OCI-M2 (cell line): ENCODE measurements around the gene ABLIM2.

Experiments used
- DNase-seq: peaks from one replicate; lab custom pipeline; 2025; ENCODE audit not compliant: unreplicated experiment; lab: John Stamatoyannopoulos, UW

The ABLIM2 gene

DNA sequence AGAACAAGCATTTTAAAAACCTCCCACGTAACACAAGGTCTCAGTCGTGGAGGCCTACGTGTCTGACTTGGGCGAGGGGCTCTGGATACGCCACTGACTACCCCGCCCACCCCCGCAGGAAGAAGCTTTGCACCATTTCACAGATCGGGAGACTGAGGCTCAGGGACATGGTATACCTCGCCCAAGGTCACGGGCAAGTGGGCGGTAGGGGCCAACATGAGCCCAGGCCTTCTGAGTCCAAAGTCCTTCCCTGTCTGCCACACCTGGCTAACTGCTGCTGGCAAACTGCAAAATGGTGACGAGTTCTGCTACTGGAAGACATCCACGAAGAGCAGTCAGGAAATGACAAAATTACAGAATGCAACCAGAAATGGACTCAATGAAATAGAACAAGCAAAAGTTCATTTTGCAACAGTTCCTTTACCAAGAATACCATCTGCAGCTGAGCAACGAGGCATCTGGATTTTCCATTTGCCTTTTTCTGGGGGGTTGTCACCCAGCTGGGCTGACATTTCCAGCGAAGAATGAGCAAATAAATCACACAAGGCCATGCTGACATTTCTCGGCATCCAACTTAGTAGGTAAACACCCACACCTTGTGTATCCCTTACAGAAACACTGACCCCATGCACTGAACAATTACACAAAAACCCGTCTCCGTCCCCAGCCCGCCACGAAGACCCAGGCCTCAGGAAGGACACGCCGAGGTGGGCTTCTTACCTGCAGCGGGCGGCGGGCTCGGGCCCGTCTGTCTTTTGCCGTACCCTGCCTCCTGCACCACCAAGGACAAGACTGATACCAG lies 148.7 kb downstream of the ABLIM2 start:
- no peak for DNase-seq

DNA sequence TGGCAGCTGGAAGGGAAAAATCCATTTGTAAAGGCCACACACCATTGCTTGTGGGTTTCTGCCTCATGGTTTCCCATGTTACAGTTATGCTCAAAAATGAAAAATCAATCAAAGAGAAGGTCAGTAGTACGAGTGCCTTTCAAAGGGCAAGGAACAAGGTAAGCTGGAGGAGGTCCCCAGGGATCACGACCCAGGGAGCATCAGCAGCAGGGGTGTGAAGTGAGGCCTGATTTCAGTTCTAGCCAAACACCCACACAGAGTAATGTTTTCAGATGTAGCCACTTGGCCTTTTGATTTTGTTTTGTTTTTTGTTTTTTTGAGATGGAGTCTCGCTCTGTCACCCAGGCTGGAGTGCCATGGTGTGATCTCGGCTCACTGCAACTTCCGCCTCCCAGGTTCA lies 149.5 kb downstream of the ABLIM2 start:
- no peak for DNase-seq

DNA sequence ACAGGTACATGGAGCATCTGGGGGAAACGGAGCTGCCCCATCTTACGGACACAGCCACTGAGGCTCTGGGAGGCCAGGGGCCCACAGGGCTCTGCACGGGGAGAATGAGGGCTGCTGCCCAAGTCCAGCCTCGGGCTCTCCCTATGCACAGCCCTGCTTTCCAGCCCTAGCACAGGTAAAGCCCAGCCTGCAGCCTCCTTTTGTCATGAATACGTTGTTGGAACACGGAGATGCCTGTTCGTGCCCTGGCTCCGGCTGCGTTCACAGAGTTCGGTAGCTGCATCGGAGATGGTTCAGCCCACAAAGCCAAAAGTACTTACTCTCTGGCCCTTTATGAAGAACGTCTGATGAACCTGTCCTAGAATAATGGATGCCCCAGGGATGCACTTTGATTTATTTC lies 150.2 kb downstream of the ABLIM2 start:
- no peak for DNase-seq

DNA sequence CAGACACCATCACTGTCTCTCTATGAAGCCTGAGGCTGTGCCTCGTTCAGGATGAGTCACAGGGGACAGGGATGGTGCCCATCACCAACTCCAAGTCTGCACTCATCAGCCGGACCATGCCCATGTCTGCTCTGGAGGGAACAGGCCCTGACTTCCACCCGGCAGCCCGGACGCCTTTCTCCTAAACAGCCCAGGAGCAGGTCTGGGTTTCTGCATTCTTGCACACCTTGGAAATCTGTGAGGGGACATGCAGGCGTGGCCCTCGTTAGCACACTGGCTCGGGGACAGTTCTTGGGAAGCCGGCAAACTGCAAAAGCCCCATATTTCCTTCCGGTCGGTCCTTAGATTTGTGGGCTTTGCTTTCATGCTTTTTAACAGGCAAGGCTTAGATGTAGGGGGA lies 151.0 kb downstream of the ABLIM2 start:
- DNase-seq, result no peak

DNA sequence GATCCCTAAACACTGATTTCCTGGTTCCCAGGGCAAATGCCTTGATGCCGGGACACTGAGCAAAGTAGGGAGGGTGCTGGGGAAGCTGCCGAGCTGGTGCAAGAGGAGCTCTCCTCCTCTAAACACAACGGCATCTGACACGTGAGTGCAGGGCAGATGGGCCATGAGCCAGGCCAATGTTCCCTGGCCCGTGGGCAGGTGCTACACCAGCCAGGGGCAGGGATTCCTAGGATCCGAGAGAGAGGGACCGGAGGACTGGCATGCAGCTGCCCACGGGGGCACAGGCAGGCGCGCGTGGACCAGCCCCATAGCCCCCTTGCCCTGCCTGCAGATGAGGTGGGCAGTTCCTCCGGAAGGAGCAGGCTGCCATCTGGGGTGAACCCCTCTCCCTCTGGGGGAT lies 152.1 kb downstream of the ABLIM2 start:
- DNase-seq, result no peak

DNA sequence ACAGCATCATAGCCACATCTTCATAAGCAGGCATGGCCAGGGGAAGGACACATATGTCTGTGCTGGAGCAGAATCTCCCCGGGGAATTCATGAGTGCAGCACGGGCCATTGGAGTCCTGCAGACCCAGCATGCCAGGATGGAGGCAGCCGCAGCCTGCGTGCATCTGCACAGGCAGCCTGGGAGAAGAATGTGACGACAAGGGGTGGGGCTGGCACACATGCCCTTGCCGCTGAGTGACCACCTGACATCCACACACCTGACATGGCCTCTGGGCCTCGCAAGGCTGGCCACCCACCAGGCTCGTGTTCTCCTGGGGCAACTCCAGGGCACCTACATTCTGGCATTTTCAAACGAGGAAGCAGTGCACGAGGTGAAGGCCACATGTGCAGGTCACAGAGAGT lies 152.8 kb downstream of the ABLIM2 start:
- no peak for DNase-seq

DNA sequence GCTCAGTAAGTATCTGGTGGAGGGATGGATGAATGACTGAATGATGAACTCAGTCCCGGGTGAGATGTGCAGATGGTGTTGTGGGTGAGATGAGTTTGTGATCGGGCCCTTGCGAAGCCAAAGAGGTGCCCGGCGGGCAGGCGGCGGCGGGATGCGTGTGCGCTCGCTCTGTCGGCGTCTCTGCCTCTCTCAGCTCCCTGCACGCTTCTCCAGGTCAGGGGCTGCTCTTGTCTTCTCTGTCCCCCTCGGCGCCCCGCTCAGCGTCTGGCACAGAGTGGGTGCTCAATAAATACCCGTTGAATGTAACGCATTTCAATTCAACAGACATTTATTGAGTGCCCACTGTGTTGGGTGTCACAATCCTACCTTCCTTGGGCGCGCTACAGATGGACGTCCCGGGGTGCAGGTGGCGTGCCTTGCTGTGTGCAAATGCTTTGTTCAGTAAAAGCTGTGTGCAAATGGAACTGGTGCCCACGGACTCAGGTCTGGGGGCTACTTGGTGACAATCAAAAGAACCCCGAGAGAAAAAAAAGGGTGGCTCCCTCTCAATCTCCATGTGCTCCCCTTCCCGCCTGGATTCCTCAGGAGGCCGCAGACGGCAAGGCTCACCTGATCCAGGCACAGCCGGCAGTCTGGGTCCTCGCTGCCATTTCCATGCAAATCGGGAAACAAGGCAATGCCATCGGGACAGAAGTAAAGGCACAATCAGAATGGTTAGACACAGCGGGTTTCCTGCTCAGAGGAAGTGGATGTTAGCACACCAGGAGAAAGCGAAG lies 153.4 kb downstream of the ABLIM2 start:
- no peak for DNase-seq

DNA sequence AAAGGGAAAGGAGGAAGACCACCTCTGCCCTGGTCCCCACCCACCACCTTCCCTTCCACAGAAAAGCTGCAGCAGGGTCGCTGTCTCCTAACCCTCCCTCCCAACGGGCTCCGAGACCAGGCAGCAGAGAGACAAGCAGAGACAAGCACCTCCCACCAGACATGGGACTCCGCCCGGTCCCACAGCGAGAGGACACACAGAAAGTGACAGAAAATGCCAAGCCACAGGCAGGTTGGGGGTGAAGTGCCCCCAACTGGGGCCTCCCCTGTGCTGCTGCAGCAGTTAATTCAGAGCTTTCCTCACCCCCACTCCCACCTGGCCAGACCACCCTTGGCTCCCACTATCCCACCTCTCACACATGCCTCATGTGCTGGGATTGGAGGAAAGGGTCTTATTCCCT lies 154.5 kb downstream of the ABLIM2 start:
- no peak for DNase-seq

DNA sequence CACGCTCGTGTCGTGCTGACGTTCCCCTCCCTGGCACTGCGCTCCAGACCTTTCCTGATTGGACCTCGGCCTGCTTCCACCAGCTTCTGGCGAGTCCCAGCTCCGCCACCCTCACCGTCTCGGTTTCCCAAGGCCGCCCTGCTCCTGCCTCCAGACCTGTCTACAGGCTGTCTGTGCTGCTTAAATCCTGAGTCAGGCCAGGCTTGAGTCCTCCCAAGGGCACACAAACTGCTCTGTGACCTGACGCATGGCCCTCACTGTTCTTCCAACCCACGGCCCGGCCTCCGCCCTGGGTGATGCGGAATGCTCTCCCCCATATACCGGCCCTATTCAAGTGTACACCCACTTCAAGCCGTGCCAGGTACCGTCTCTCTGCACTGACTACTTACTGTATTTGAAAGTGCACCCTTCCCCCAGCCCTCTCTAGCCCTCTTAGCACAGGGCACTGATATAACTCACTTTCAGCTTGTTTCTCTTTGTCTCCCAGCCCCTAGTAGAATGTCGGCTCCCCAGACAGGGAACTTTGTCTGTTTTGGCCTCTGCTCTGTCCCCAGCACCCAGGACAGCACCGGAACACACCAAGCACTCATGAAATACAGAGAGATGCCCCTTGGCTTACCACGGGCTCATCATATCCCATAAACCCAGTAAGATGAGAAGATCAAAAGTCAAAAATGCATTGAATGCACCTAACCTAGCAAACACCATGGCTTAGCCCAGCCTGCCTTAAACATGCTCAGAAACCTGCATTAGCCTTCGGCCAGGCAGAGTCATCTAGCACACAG lies 155.9 kb downstream of the ABLIM2 start:
- DNase-seq, result no peak

DNA sequence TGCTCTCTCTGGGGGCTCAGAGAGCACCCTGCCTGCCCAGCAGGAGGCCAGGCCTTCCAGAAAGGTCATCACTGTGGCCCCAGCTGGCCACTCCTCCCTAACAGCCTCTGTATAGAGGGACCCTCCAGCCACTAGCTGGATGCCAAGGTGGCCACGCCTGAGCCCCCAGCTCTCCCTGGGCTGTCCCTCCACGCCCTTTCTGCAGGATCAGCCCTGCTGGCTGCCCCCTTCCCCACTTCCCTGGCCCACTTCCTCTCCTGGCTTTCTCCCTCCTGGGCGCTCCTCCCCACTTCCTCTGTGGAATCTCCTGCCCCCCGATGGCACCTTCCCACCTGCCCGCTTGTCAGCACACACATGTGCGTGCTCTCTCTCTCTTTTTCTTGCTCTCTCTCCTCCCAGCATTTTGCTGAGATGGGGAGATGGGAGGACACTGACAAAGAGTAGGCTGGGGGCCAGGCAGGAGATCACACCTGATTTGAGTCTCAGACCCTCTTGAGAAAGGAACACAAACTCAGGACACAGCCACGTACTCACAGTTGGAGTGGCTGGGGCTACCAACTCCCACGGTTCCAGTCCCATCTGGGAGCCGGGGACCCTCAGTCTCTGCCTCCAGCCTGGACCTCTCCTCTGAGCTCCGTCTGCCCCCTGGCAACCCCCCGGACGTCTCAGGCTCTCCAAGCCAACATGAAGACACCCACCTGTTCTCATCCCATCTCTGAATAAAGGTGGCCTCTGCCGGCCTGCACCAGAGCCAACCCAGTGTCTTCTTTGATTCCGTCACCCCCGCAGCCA lies 156.9 kb downstream of the ABLIM2 start:
- no peak for DNase-seq

DNA sequence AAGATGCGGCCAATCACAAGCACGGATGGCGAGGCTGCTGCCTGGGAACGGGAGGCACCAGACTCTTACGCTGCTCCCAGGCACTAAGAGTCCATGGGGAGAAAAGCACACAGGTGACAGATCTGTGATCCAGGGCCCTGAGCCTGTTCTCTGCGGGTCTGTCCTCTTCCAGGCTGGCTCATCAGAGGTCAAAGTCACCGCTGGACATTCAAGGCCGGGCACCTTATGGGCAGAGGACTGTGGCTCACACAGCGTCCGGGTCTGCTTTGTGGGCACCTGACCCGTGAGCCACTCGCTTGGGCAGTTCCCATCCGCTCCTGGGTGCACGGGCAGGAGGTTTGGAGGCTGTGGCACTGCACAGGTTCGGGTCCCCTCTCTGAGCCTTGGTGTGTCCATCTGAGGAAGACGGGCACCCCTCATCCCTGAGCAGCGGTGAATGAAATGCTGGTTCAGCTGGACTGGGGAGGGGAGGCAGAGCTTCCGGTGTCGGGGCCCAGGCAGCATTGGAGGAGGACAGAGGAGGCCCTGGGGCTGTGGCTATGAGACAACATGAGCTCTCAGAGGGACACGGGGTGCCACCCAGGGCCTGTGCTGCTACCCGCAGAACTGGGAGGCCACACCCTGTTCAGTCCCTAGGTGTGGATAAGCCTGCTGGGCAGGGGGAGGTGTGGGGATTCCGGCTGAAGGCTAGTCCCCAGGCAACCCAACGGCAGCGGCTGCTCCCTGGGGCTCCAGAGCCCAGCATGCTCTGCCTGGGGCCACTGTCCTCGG lies 157.7 kb downstream of the ABLIM2 start:
- DNase-seq, result no peak

DNA sequence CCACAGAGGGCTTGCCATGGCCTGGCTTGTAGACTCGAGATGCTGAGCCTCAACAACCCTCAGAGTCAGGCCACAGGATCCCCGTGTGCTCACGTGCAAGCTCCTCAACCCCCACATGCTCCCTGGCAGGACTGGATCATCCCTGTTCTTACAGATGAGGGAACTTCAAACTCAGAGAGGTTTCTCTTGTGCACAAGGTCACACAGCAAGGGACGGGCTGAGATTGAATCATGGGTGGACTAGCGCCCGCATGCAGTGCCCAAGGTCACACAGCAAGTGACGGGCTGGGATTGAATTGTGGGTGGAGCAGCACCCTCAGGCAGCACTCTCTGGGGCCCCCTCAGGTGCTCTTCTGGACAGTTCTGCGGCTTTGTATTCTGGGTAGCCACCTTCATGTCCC lies 158.4 kb downstream of the ABLIM2 start:
- DNase-seq, result no peak

DNA sequence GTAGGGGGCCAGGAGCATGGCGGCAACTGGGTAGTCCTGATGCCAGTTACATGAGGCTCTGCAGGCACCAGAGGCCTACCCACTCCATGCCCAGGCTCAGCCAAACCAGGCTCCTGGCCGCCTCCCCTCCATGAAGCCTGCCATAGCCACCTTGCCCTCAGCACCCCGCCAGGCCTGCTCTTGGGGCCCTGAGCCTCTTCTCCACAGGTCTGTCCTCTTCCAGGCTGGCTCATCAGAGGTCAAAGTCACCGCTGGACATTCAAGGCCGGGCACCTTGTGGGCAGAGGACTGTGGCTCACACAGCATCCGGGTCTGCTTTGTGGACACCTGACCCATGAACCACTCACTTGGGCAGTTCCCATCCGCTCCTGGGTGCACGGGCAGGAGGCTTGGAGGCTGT lies 158.9 kb downstream of the ABLIM2 start:
- no peak for DNase-seq

DNA sequence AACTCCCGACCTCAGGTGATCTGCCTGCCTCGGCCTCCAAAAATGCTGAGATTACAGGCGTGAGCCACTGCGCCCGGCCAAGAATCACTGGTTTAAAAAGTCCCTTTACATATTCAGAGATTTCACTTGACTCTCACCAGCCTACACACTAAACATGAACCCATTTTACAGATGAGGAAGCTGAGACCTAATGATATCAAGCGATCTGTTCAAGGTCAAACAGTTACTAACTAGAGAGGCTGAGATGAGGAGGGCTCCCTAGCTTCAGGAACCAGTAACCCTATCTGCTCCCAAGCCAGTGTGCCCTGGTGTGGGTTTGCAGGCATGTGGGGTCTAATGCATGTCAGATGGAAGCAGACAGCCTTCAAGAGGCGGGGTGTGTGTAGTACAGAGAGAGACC lies 159.3 kb downstream of the ABLIM2 start:
- no peak for DNase-seq

DNA sequence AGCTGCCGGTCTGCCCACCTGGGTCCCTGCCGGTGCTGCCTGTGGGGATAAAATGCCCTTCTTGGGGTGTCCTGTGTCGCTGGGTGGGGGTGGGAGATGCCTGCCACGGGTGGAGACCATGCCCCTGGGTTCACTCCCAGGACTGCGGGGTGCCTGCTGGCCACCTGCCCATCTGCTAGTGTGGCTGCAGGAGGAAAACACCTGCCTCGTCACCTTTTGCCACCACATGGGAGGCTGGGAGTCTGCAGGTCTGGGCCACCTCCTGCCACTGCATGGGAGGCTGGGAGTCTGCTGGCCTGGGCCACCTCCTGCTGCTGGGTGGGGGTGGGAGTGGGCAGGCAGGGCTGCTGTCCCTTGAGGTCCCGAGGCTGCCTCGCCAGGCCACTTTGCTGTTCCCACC lies 160.2 kb downstream of the ABLIM2 start:
- no peak for DNase-seq

DNA sequence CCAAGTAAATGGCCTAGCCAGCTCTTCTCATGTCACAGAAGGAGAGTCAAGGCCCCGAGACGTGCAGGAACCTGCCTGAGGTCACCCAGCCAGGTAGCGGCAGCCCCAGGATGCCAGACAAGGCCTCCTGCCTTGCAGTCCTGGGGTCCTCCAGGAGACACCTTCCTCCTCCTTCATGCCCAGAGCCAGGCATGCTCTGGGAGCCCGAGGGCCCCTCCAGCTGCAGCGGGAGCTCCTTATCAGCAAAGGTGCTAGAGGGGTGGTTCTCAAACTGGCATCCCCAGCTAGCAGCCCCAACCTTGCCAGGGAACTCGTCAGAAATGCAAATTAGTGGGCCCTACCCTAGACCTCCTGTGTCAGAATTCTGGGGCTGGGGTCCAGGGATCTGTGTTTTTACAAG lies 162.7 kb downstream of the ABLIM2 start:
- DNase-seq, result no peak

DNA sequence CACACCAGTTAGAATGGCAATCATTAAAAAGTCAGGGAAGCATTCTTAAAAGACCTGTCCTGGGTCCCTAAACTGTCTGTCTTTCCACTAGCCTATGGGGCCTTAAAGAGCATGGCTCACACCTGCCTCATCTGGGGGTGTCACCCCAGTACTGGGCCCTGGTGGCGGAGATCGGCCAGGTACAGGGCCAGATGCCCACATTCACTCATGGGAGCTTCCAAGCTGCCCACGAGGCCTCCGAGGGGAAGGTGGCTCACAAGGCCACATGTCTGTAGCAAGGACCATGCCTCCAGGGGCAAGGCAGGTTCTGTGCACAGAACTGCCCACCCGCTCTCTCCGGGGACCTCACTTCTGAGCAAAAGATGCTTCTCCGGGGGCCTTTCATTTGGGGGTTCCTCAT lies 163.5 kb downstream of the ABLIM2 start:
- no peak for DNase-seq

DNA sequence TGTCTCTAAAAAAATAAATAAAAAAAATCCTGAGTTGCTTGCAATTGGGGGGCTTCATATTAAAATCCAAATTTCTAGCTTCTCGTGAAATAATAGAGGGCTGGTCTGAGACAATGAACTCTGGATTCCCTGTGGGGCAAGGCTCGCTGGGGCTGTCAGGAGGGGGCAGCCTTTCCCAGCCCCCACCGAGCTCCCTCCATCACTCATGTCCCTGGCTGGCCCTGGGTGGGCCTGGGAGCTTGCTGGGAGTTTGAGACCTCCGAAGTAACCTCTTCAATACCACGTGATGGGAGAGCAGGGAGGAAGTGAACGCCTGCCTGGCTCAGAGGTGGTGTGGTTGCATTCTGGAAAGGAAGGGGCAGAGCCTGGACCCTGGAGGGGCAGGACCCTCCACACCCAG lies 164.9 kb downstream of the ABLIM2 start:
- DNase-seq, result no peak

DNA sequence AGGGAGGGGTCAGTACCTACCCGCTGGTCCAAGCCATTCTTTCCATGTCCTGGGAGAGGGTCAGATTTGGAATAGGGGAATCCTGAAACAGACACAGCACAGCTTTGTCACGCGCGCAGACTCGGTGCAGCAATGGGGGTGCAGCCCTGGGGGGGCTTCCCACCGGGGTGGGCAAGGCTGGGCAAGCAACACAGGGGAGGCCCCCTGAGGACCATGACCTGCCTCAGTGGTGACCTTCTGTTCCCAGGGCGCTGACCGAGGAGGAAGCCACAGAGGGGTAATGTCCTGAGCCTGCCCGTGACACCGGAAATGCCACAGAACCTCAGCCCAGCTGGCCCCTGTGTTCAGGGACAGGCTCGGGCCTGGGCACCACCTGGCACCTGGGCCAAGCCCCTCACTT lies 165.8 kb downstream of the ABLIM2 start:
- DNase-seq, result no peak

DNA sequence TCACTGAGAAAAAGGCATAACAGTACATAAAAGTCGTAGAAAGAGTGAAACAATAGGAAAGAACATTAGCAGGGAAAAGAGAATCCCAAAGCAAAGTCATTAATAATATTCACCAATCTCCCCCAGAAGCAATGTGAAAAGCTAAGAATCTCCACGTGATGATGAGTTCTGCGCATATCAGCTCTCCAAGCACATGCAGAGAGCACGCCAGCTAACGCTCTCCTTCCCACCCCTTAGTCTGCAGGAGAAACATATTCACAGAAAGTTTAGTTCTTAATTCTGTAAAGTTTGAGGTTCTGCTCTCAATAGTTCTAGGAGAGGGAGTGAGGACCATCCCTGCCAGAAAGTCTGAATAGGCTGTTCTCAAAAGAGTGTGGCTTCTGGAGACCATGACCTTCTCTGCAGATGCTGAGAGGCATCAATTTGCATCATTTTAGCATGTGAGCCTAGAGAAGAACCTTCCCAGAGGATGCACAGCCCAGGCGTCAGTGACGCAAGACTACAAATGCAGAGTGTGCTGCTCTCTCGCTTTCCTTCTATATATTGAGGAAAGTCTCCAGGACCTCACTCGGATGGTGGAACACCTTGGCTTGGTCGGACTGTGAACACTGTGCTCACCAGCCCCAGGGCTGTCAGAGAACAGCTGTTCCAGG lies 167.7 kb downstream of the ABLIM2 start:
- no peak for DNase-seq
